ENCODE measurements around the gene OSBPL3.
A peak's percentile ranks its signal among the peaks of the same experiment; 100 is the strongest.

OSBPL3 gene

GRCh38 chr7:24793982-24794648 is 185.9 kb downstream of the OSBPL3 start:
- no peak for DNase-seq
- Histone ChIP-seq H3K36me3 (no peaks in the 10 kb centered on the region), H3K9me3 (ENCODE audit: severe bottlenecking) (no peaks in the 10 kb centered on the region), H3K27me3 (ENCODE audit: insufficient read depth, low read depth, severe bottlenecking) (no peaks in the 10 kb centered on the region), H3K27ac (no peak overlapping the region), H3K4me3 (ENCODE audit: low read depth, low read length) (no peak overlapping the region)
- TF ChIP-seq CTCF (IDR thresholded peaks at IDR 0.05; ENCODE audit: low read depth, low read length) = no peak

- H3K27me3 ChIP-seq (ENCODE audit: insufficient read depth, low read depth, severe bottlenecking) = no peaks in the 10 kb centered on the region
- H3K4me3 ChIP-seq (ENCODE audit: low read depth, low read length) = no peak overlapping the region
- TF ChIP-seq CTCF (IDR thresholded peaks at IDR 0.05; ENCODE audit: low read depth, low read length) = no peak
- no peaks in the 10 kb centered on the region for H3K36me3 ChIP-seq
- no peaks in the 10 kb centered on the region for H3K9me3 ChIP-seq (ENCODE audit: severe bottlenecking)
- DNase-seq = no peak
- no peak overlapping the region for H3K27ac ChIP-seq
These were observed 190.9 kb downstream of the OSBPL3 start for GRCh38 chr7:24788961-24789576.

- H3K9me3 ChIP-seq (ENCODE audit: severe bottlenecking) = peaks cover 2% of the 10 kb centered on the region
- H3K27me3 ChIP-seq (ENCODE audit: insufficient read depth, low read depth, severe bottlenecking) = no peaks in the 10 kb centered on the region
- no peak overlapping the region for H3K4me3 ChIP-seq (ENCODE audit: low read depth, low read length)
- DNase-seq = no peak
- H3K36me3 ChIP-seq = no peaks in the 10 kb centered on the region
- no peak overlapping the region for H3K27ac ChIP-seq
- TF ChIP-seq CTCF (IDR thresholded peaks at IDR 0.05; ENCODE audit: low read depth, low read length) = peak; percentile 50
These were observed 191.9 kb downstream of the OSBPL3 start for GRCh38 chr7:24788075-24788474.

GRCh38 chr7:24786941-24787340 is 193.0 kb downstream of the OSBPL3 start:
- H3K27me3 ChIP-seq (ENCODE audit: insufficient read depth, low read depth, severe bottlenecking) = no peaks in the 10 kb centered on the region
- H3K27ac ChIP-seq = no peak overlapping the region
- TF ChIP-seq CTCF (IDR thresholded peaks at IDR 0.05; ENCODE audit: low read depth, low read length) = no peak
- no peaks in the 10 kb centered on the region for H3K36me3 ChIP-seq
- no peak for DNase-seq
- peaks cover 2% of the 10 kb centered on the region for H3K9me3 ChIP-seq (ENCODE audit: severe bottlenecking)
- no peak overlapping the region for H3K4me3 ChIP-seq (ENCODE audit: low read depth, low read length)

- no peaks in the 10 kb centered on the region for H3K27me3 ChIP-seq (ENCODE audit: insufficient read depth, low read depth, severe bottlenecking)
- DNase-seq = no peak
- no peak for TF ChIP-seq CTCF (IDR thresholded peaks at IDR 0.05; ENCODE audit: low read depth, low read length)
- H3K9me3 ChIP-seq (ENCODE audit: severe bottlenecking) = peaks cover 2% of the 10 kb centered on the region
- H3K27ac ChIP-seq = no peak overlapping the region
- H3K36me3 ChIP-seq = no peaks in the 10 kb centered on the region
- no peak overlapping the region for H3K4me3 ChIP-seq (ENCODE audit: low read depth, low read length)
These were observed 193.7 kb downstream of the OSBPL3 start for GRCh38 chr7:24786306-24786705.

- H3K27ac ChIP-seq = no peak overlapping the region
- no peak for DNase-seq
- H3K36me3 ChIP-seq = no peaks in the 10 kb centered on the region
- TF ChIP-seq CTCF (IDR thresholded peaks at IDR 0.05; ENCODE audit: low read depth, low read length) = no peak
- no peak overlapping the region for H3K4me3 ChIP-seq (ENCODE audit: low read depth, low read length)
- no peaks in the 10 kb centered on the region for H3K27me3 ChIP-seq (ENCODE audit: insufficient read depth, low read depth, severe bottlenecking)
- peaks cover 2% of the 10 kb centered on the region for H3K9me3 ChIP-seq (ENCODE audit: severe bottlenecking)
These were observed 195.7 kb downstream of the OSBPL3 start for GRCh38 chr7:24784277-24784676.

All from WERI-Rb-1 (cell line).